NCI-H748 (cell line): ENCODE results near the gene CARD9.
A peak's percentile ranks its signal among the peaks of the same experiment; 100 is the strongest.

ENCODE experiments used
- DNase-seq: peaks from one replicate; lab custom pipeline; 2025; ENCODE audit not compliant: unreplicated experiment; lab: John Stamatoyannopoulos, UW

The CARD9 gene

GRCh38 chr9:136351252-136351800, 22.1 kb downstream of the CARD9 start:
- no peak for DNase-seq

- no peak for DNase-seq
Observed at GRCh38 chr9:136349546-136349945, 23.9 kb downstream of the CARD9 start.

DNA sequence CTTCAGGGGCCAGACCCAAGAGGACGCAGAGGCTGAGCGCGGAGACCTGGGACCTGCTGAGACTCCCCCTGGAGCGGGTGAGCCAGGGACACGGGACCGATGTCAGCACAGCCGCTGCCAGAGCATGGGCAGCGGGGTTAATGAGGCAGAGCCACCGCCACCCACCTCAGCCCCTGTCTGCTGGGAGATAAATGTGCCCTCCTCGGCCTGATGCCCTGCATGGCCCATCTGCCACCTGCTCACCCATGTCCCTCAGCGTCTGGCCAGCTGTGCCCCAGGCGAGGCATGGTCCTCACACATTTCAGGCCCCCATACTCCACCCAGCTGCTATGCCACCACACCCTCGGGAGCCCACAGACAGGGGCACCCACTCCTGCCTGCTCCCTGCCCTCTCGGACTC, 24.8 kb downstream of the CARD9 start:
- peak; percentile 22 for DNase-seq

GRCh38 chr9:136347472-136348256, 25.8 kb downstream of the CARD9 start:
- no peak for DNase-seq

GRCh38 chr9:136346927-136347465, 26.5 kb downstream of the CARD9 start:
- no peak for DNase-seq

GRCh38 chr9:136346157-136346481, 27.4 kb downstream of the CARD9 start:
- no peak for DNase-seq

DNA sequence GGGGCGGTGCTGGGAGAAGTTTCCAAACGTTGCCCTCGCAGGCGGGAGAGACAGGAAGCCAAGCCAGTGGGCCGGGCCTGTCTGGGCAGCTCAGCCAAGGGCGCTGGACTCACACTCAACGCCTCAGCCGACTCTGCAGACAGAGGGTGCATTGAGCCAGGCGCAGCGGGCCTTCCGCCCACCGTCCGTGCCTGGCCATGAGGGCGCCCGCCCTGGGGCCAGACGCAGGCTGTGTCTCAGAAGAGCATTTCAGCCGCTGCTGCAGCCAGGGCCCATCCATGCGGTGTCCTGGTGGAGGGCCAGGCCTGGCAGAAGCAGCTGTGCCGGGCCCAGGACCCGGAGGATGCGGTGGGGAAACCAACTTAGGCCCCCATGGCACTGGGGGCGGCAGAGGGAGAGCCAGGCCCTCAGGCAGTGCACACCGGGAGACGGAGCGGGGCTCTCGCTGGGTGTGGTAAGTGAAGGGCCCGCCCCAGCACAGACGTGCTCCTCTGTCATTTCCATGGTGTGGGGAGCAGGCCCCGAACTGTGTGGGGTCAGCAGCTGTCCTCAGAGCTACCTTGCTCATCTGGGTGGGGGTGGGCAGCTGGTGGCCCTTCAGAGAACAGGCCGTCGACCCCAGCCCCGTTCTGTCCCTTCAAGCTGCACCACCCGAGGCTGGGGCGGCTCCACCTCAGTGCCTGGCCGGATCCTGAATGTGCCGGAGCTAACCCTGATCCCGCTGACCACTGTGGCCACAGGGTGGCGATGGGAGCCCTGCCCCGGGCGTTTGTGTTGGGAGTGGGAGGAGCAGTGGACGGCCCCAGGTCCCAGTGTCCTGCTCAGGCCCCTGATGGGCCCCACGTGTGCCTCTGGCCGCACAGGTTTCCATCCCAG, 27.9 kb downstream of the CARD9 start:
- no peak for DNase-seq

GRCh38 chr9:136344544-136345280, 28.8 kb downstream of the CARD9 start:
- no peak for DNase-seq

DNA sequence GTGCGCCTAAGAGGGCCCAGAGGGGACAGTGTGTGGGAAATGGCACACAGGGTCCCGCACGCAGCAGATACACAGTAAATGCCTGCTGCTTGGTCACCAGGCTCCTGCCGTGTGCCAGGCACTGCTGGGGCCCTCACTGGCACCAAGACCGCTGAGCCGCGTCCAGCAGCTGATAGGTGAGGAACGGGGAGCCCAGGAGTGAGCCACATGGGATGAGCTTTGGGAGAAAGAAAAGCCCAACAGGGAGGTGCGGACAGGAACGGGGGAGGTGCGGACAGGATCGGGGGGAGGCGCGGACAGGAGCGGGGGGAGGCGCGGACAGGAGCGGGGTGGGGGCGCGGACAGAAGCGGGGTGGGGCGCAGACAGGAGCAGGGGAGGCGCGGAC, 29.6 kb downstream of the CARD9 start:
- no peak for DNase-seq

- no peak for DNase-seq
Observed at GRCh38 chr9:136343121-136343883, 30.2 kb downstream of the CARD9 start.

- DNase-seq: peak; percentile 78
Observed at GRCh38 chr9:136342181-136343120, 31.0 kb downstream of the CARD9 start.

GRCh38 chr9:136341769-136342168, 31.7 kb downstream of the CARD9 start:
- DNase-seq: no peak

DNA sequence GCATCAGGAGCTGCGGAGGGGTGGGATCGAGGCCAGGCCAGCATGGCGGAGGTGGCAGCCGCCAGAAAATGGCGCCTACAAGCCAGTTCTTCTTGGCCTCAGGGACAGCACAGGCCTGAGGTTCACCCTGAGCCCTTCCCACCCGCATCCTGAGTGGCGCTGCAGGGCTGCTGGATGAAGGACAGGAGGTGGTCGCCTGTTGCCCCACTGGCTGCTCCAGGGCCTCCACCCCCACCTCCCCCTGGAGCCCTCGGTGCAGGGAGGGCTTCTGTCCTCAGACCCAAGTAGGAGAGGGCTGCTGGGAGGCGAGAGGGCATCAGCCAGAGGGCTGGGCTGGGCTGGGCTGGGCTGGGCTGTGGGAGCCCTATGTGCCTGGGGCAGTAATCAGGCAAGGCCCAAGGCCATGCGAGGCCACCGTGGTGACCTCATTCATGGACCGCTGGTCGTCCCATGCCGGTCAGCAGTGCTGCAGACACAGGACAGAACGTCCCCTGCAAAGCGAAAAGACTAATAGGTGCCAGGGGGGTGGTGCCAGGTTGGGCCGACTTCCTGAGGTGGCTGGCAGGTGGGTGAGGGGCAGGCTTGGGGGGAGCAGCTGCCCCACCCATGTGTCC, 32.3 kb downstream of the CARD9 start:
- no peak for DNase-seq

- DNase-seq: no peak
Observed at GRCh38 chr9:136340356-136341041, 33.0 kb downstream of the CARD9 start.

DNA sequence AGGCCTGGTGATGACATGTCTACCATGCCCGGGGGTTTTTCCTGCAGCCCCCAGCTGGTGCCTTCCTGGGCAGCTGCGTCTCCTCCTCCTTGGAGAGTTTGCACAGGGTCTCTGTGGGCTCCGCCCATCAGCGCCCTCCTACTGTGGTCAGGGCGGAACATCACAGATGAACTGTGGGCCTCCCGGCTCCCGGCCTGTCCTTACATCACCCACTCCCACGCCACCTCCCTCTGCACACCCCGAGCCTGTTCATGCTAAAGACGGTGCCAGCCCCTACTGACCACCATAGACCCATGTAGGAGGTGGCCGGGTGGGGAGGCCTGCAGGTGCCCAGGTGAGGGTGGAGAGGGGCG, 33.5 kb downstream of the CARD9 start:
- no peak for DNase-seq

DNA sequence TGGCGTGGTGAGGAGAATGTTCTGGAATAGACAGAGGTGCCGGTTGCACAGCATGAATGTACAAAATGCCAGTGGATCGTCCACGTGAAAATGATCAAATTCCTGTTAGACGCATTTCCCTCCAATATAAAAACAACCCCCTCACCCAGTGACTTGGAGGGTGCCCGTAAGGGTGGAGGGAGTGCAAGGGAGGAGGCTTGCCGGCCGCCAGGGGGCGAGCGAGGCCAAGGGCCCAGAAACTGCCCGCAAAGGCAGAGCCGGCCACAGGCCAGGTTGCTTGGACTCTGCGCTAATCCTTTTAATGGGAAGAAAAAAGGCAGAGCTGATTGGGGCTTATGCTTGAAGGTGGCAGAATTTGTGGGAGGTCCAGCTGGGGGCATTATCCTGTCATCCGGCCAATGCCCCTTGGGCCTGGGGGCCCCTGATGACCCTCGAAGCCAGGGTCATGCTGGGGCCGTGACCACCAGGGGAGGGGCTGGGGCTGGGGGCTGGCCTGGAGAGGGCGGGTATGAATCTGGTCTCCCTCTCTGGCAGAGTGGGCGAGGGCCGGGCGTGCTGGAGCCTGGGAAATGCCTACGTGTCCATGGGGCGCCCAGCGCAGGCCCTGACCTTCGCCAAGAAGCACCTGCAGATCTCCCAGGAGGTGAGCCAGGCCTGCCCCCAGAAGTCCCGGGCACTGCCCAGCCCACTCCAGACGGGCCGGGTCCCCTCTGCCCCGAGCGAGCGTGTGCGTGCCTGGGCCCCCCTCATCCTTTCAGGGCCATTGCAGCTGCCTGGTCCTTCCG, 34.1 kb downstream of the CARD9 start:
- peak; percentile 68 for DNase-seq

- no peak for DNase-seq
Observed at GRCh38 chr9:136338511-136338910, 35.0 kb downstream of the CARD9 start.
